Endothelial cell of umbilical vein (primary cell): ENCODE data around the gene GADL1. TPM values are rescaled to one million over a fixed set of nuclear protein-coding genes. Genes with fewer than 3 reads are reported as not detected.

Source experiments
- BruUV-seq: library from RNA; stranded (reverse); fragments of 400-500 nt; replicated peaks from 2 replicates; lab custom pipeline; 2021; lab: Mats Ljungman, UMichigan
- CTCF ChIA-PET: fragments of 300-600, 350-600 bp; sonication (Branson Sonifier 250); formaldehyde crosslinking; loops from one replicate; lab custom pipeline; 2021; ENCODE audit warnings: antibody characterized with exemption, inconsistent platforms; lab: Charles Lee
- POLR2A ChIA-PET: fragments of 300-600, 350-600 bp; sonication (Branson Sonifier 250); formaldehyde crosslinking; loops from one replicate; lab custom pipeline; 2021; ENCODE audit warnings: antibody characterized with exemption, inconsistent platforms; lab: Charles Lee
- DNase-seq: peaks from one replicate; pipeline ENCODE4 v3.0.0-alpha.2; 2011; ENCODE audit warnings: low read depth, low spot score
- FAIRE-seq: peaks from 2 replicates; lab custom pipeline; 2011; peaks lifted over from hg19 to GRCh38; lab: Jason Lieb, UNC
- H2AFZ ChIP-seq: 2 replicates; pipeline ENCODE4 v1.6.0; 2012; ENCODE audit warnings: low read depth, low read length, control low read depth, inconsistent platforms
- H3K27ac ChIP-seq: 2 replicates; pipeline ENCODE4 v1.5.1; 2011; ENCODE audit warnings: low read depth, mild to moderate bottlenecking, control low read depth, low read length, moderate library complexity; ENCODE audit not compliant: insufficient read depth
- H3K27me3 ChIP-seq, 2 experiments: 2 replicates each; pipeline versions ENCODE4 v1.6.0 to v1.6.1; 2011; ENCODE audit warnings: low read length in 2 of 2, mixed read lengths in 1 of 2; ENCODE audit not compliant: control insufficient read depth in 2 of 2, insufficient read depth in 2 of 2
- H3K36me3 ChIP-seq, 2 experiments: 2 replicates in 1 of 2; 3 replicates in 1 of 2; pipeline ENCODE4 v1.5.1; 2011; ENCODE audit warnings: low read length in 2 of 2, mild to moderate bottlenecking in 1 of 2, moderate library complexity in 1 of 2; ENCODE audit not compliant: control insufficient read depth in 2 of 2, insufficient read depth in 2 of 2; ENCODE audit errors: extremely low read depth in 1 of 2
- H3K4me1 ChIP-seq: 3 replicates; pipeline ENCODE4 v1.5.1; 2011; ENCODE audit warnings: mild to moderate bottlenecking, low read length; ENCODE audit not compliant: control insufficient read depth, insufficient read depth; ENCODE audit errors: extremely low read depth
- H3K4me2 ChIP-seq: 2 replicates; pipeline ENCODE4 v1.6.1; 2011; ENCODE audit warnings: low read length, control low read depth, mixed read lengths; ENCODE audit not compliant: insufficient read depth
- H3K4me3 ChIP-seq, 3 experiments: fragments of 200-600 bp in 1 of 3; sonication (generic), shearing (Covaris generic) in 1 of 3; replicated peaks in 1 of 3; 2 replicates each; pipeline ENCODE4 v1.5.1; 2011 to 2016; ENCODE audit warnings: control low read depth in 3 of 3, low read length in 3 of 3, mild to moderate bottlenecking in 2 of 3, inconsistent platforms in 1 of 3, low read depth in 1 of 3, moderate library complexity in 1 of 3; ENCODE audit not compliant: insufficient read depth in 1 of 3
- H3K79me2 ChIP-seq: 2 replicates; pipeline ENCODE4 v1.6.0; 2012; ENCODE audit warnings: low read length, inconsistent platforms; ENCODE audit not compliant: control insufficient read depth, insufficient read depth
- H3K9ac ChIP-seq: replicated peaks from 2 replicates; pipeline ENCODE3; 2011; ENCODE audit warnings: low read length, control low read depth; ENCODE audit not compliant: insufficient read depth; ENCODE audit errors: extremely low read depth
- H3K9me1 ChIP-seq: replicated peaks from 3 replicates; pipeline ENCODE4 v1.6.0; 2011; ENCODE audit warnings: mild to moderate bottlenecking, low read length; ENCODE audit not compliant: control insufficient read depth, insufficient read depth; ENCODE audit errors: extremely low read depth
- H3K9me3 ChIP-seq: replicated peaks from 2 replicates; pipeline ENCODE4 v1.5.1; 2012; ENCODE audit warnings: low read length, inconsistent platforms; ENCODE audit not compliant: control insufficient read depth, insufficient read depth
- H4K20me1 ChIP-seq: replicated peaks from 2 replicates; pipeline ENCODE3; 2011; ENCODE audit warnings: mild to moderate bottlenecking, low read length; ENCODE audit not compliant: control insufficient read depth, insufficient read depth; ENCODE audit errors: extremely low read depth
- EZH2 ChIP-seq: IDR thresholded peaks from 2 replicates; pipeline ENCODE4 v1.6.1; 2012; ENCODE audit warnings: borderline replicate concordance, low read depth, mild to moderate bottlenecking, moderate library complexity, low read length, inconsistent platforms; ENCODE audit not compliant: severe bottlenecking
- FOS ChIP-seq: IDR thresholded peaks from 2 replicates; pipeline ENCODE4 v1.6.1; 2011; ENCODE audit warnings: mild to moderate bottlenecking, low read length, moderate library complexity, borderline replicate concordance; ENCODE audit not compliant: insufficient read depth
- GATA2 ChIP-seq: IDR thresholded peaks from 2 replicates; pipeline ENCODE4 v1.7.0; 2011; ENCODE audit warnings: low read depth, mild to moderate bottlenecking, moderate library complexity, mixed read lengths, low read length; ENCODE audit not compliant: insufficient read length, insufficient read depth
- JUN ChIP-seq: IDR thresholded peaks from 2 replicates; pipeline ENCODE4 v1.6.1; 2011; ENCODE audit warnings: borderline replicate concordance, low read depth; ENCODE audit not compliant: insufficient read length, insufficient read depth
- MAX ChIP-seq: IDR thresholded peaks from 2 replicates; pipeline ENCODE4 v1.6.1; 2011; ENCODE audit not compliant: insufficient read depth, insufficient read length
- MYC ChIP-seq: IDR thresholded peaks from one replicate; pipeline ENCODE4 v1.6.1; 2011; ENCODE audit warnings: mild to moderate bottlenecking, low read depth, low read length
- POLR2A ChIP-seq: IDR thresholded peaks from 2 replicates; pipeline ENCODE4 v1.6.1; 2012; ENCODE audit warnings: low read depth, mild to moderate bottlenecking, control low read depth, low read length
- POLR2AphosphoS5 ChIP-seq: IDR thresholded peaks from 2 replicates; pipeline ENCODE4 v1.6.1; 2012; ENCODE audit warnings: low read depth, mild to moderate bottlenecking, control low read depth, low read length, moderate library complexity; ENCODE audit not compliant: insufficient read depth
- dilution Hi-C: fragments of 300-500 bp; cut with MboI; formaldehyde crosslinking; loops from one replicate; pipeline ENCODE4 v1.15.0; 2019; ENCODE audit warnings: low sequenced_read_pairs; ENCODE audit not compliant: extremely low pct_ligation_motif_present
- intact Hi-C: fragments of 100-400 bp; cut with micrococcal nuclease; formaldehyde crosslinking; loops from one replicate; pipeline ENCODE4 v1.10.0; 2022
- polyA plus RNA-seq, 4 experiments: library from polyadenylated mRNA; depleted of rRNA in 3 of 4; stranded (reverse) in 3 of 4; unstranded in 1 of 4; fragments of >200 nt; gene quantifications; 2 replicates each; pipeline versions ENCODE4 v1.2.1 to v1.2.3, GENCODE V29; 2011 to 2012; ENCODE audit warnings: missing spikeins in 1 of 4
- total RNA-seq: library from RNA; stranded (reverse); gene quantifications from 2 replicates; pipeline ENCODE4 v1.2.3, GENCODE V29; 2021

GADL1 gene
- total and polyA plus RNA-seq, 2 donors (not counting 3 experiments of a cell fraction or from before 2014, with no cell fraction given), result not detected

DNA sequence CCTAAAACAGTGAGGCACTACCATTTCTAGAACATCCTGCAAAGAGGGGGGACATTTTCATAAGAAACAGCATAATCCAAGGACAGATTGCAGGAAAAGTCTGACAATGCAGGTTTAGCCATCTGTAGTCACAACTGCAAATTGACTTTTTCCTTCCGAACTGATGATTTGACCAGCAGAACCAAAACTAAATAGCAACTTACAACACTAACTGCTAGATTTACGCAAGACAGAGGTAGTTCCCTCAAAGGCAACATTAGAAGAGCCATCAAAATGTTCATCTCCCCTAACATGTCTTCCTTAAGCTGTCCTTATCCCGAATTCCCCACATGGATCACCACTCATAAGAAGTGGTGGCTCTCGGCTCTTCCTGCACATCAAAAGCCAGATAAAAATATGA lies 129.6 kb downstream of the GADL1 start:
- H3K9me3 ChIP-seq, result no peaks in the 10 kb centered on the region
- H3K79me2 ChIP-seq, result no peaks in the 10 kb centered on the region
- H3K4me1 ChIP-seq, result peaks cover 2% of the 10 kb centered on the region
- no TSS peak for BruUV-seq
- FAIRE-seq (no peak), DNase-seq (no peak)
- H3K4me3 ChIP-seq, result no peak overlapping the region
- H3K36me3 ChIP-seq, result no peaks in the 10 kb centered on the region
- intact Hi-C loops (loop anchor here (5.0 kb wide), 2 partner anchors 767 to 1002 kb away; partner anchors contain the start of gene STT3B), dilution Hi-C loops (loop anchor here (25.0 kb wide), 1 partner anchor 728 kb away; no protein-coding TSS in a partner anchor)
- POLR2A ChIA-PET, result no interaction called here
- H3K4me2 ChIP-seq, result no peak overlapping the region
- H3K9me1 ChIP-seq, result no peaks in the 10 kb centered on the region
- no peak overlapping the region for H3K27ac ChIP-seq
- no peak overlapping the region for H3K9ac ChIP-seq
- H2AFZ ChIP-seq, result no peak overlapping the region
- H4K20me1 ChIP-seq, result no peaks in the 10 kb centered on the region
- TF ChIP-seq POLR2A (no peak), POLR2AphosphoS5 (no peak), MYC (no peak), GATA2 (no peak), JUN (no peak), MAX (no peak), FOS (no peak), EZH2 (no peak)
- H3K27me3 ChIP-seq, result peaks cover 0 to 3% of the 10 kb centered on the region in 2 experiments
- CTCF ChIA-PET, result no interaction called here

- no peak for DNase-seq
- Histone ChIP-seq H3K27ac (no peak overlapping the region), H3K9me1 (no peaks in the 10 kb centered on the region), H3K4me3 (no peak overlapping the region), H3K9me3 (no peaks in the 10 kb centered on the region), H3K27me3 (peaks cover 0 to 3% of the 10 kb centered on the region in 2 experiments), H3K9ac (no peak overlapping the region), H3K36me3 (no peaks in the 10 kb centered on the region), H2AFZ (no peak overlapping the region), H4K20me1 (no peaks in the 10 kb centered on the region), H3K4me1 (peaks cover 2% of the 10 kb centered on the region), H3K4me2 (no peak overlapping the region), H3K79me2 (no peaks in the 10 kb centered on the region)
- dilution Hi-C loops, result loop anchor here (25.0 kb wide), 1 partner anchor 727 kb away; no protein-coding TSS in a partner anchor
- ChIA-PET POLR2A (no interaction called here), CTCF (interaction anchor here (2.2 kb wide), 1 partner anchor 368 kb away, joined by 5 read pairs; no protein-coding TSS in a partner anchor)
- intact Hi-C loops, result no loop called here
- no TSS peak for BruUV-seq
- no peak for FAIRE-seq
- TF ChIP-seq POLR2AphosphoS5 (no peak), JUN (no peak), MYC (no peak), GATA2 (no peak), POLR2A (no peak)
Measured at GRCh38 chr3:30764281-30764680, 130.2 kb downstream of the GADL1 start.
